MCF 10A (cell line): ENCODE results near the gene PITPNM3. TPM values are rescaled to one million over a fixed set of nuclear protein-coding genes. Genes with fewer than 3 reads are reported as not detected.
"Not testable (repeated sequence)": the region's sequence is repeated elsewhere in the genome, so short reads cannot be mapped to it uniquely, and the experiment has no call there.

Experiments used
- BruUV-seq: library from RNA; stranded (reverse); fragments of 400-500 nt; replicated peaks from 2 replicates; lab custom pipeline; 2021; lab: Mats Ljungman, UMichigan
- CTCF ChIA-PET: fragments of 300-600 bp; sonication (Branson Sonifier 250); formaldehyde crosslinking; extraction: SDS; loops from one replicate; lab custom pipeline; 2021; ENCODE audit warnings: antibody characterized with exemption, inconsistent platforms; lab: Yijun Ruan, JAX
- POLR2A ChIA-PET: fragments of 300-600, 350-650 bp; sonication (Branson Sonifier 250); formaldehyde crosslinking; extraction: SDS; loops from one replicate; lab custom pipeline; 2020; ENCODE audit warnings: antibody characterized with exemption, inconsistent platforms; lab: Yijun Ruan, JAX
- DNase-seq: peaks from one replicate; pipeline ENCODE4 v3.0.0-alpha.2; 2018; ENCODE audit not compliant: unreplicated experiment
- H3K27ac Mint-ChIP-seq: one replicate; pipeline ENCODE4 v1.8.0; 2022; ENCODE audit warnings: mild to moderate bottlenecking, low read depth, mixed read lengths; ENCODE audit not compliant: unreplicated experiment
- H3K27me3 Mint-ChIP-seq: one replicate; pipeline ENCODE4 v1.8.0; 2022; ENCODE audit warnings: mixed read lengths; ENCODE audit not compliant: insufficient read depth, unreplicated experiment
- H3K36me3 Mint-ChIP-seq: one replicate; pipeline ENCODE4 v1.8.0; 2022; ENCODE audit warnings: mild to moderate bottlenecking, moderate library complexity, mixed read lengths; ENCODE audit not compliant: insufficient read depth, unreplicated experiment
- H3K4me1 Mint-ChIP-seq: one replicate; pipeline ENCODE4 v1.8.0; 2022; ENCODE audit warnings: mixed read lengths; ENCODE audit not compliant: insufficient read depth, unreplicated experiment
- H3K4me3 Mint-ChIP-seq: one replicate; pipeline ENCODE4 v1.8.0; 2022; ENCODE audit warnings: mild to moderate bottlenecking, moderate library complexity, mixed read lengths; ENCODE audit not compliant: unreplicated experiment
- H3K9me3 Mint-ChIP-seq: one replicate; pipeline ENCODE4 v1.8.0; 2022; ENCODE audit warnings: mixed read lengths; ENCODE audit not compliant: unreplicated experiment
- CTCF ChIP-seq: fragments of 200-600 bp; IDR thresholded peaks from one replicate; pipeline ENCODE4 v1.8.0; 2022; ENCODE audit warnings: antibody characterized with exemption, mild to moderate bottlenecking; ENCODE audit not compliant: unreplicated experiment
- intact Hi-C: fragments of 100-400 bp; cut with micrococcal nuclease; formaldehyde crosslinking; loops from 2 replicates; pipeline ENCODE4 v1.14.1; 2022
- total RNA-seq: library from RNA; stranded (reverse); gene quantifications from 2 replicates; pipeline ENCODE4 v1.2.3, GENCODE V29; 2022

Gene PITPNM3
- total RNA-seq, 1 experiment from 2014 or later: 22.8 TPM

- H3K36me3 Mint-ChIP-seq: peaks cover 7% of the 10 kb centered on the region
These were observed 17.8 kb upstream of the PITPNM3 start for GRCh38 chr17:6573982-6574686.

GRCh38 chr17:6573495-6573894, 17.1 kb upstream of the PITPNM3 start:
- intact Hi-C loops, H3K36me3 Mint-ChIP-seq, H3K4me3 Mint-ChIP-seq, H3K9me3 Mint-ChIP-seq, POLR2A ChIA-PET, DNase-seq, CTCF ChIA-PET, BruUV-seq, H3K27me3 Mint-ChIP-seq, H3K27ac Mint-ChIP-seq: not testable (repeated sequence)
- H3K4me1 Mint-ChIP-seq: peaks cover 29% of the 10 kb centered on the region

More at GRCh38 chr17:6573982-6574686, 17.8 kb upstream of the PITPNM3 start:
- H3K4me1 Mint-ChIP-seq: peaks cover 34% of the 10 kb centered on the region
- DNase-seq: no peak
- TF ChIP-seq CTCF: no peak
- no peak overlapping the region for H3K27ac Mint-ChIP-seq
- intact Hi-C loops: no loop called here
- no peak overlapping the region for H3K4me3 Mint-ChIP-seq
- H3K9me3 Mint-ChIP-seq: no peaks in the 10 kb centered on the region
- CTCF ChIA-PET: interaction anchor here (0.8 kb wide), 1 partner anchor 22 kb away, joined by 3 read pairs; no protein-coding TSS in a partner anchor
- H3K27me3 Mint-ChIP-seq: no peaks in the 10 kb centered on the region
- POLR2A ChIA-PET: interaction anchor here (0.8 to 1.3 kb wide), 3 partner anchors 10 to 19 kb away, joined by 3 read pairs; no protein-coding TSS in a partner anchor
- no TSS peak for BruUV-seq

- H3K27ac Mint-ChIP-seq: no peak overlapping the region
- no peak overlapping the region for H3K4me3 Mint-ChIP-seq
These were observed 16.6 kb upstream of the PITPNM3 start for GRCh38 chr17:6572972-6573370.

GRCh38 chr17:6571452-6571781, 15.1 kb upstream of the PITPNM3 start:
- DNase-seq: no peak
- no peaks in the 10 kb centered on the region for H3K9me3 Mint-ChIP-seq
- H3K27ac Mint-ChIP-seq: no peak overlapping the region
- no TSS peak for BruUV-seq
- no peaks in the 10 kb centered on the region for H3K27me3 Mint-ChIP-seq
- H3K4me1 Mint-ChIP-seq: peaks cover 37% of the 10 kb centered on the region
- ChIA-PET POLR2A (no interaction called here), CTCF (interaction anchor here (0.6 kb wide), 2 partner anchors 9 to 99 kb away, joined by 3 read pairs; no protein-coding TSS in a partner anchor)
- no peak for TF ChIP-seq CTCF
- H3K36me3 Mint-ChIP-seq: peaks cover 7% of the 10 kb centered on the region
- H3K4me3 Mint-ChIP-seq: no peak overlapping the region
- intact Hi-C loops: no loop called here

More at GRCh38 chr17:6572972-6573370, 16.6 kb upstream of the PITPNM3 start:
- CTCF ChIA-PET: no interaction called here
- intact Hi-C loops: no loop called here
- Mint-ChIP-seq H3K4me1 (peaks cover 32% of the 10 kb centered on the region), H3K9me3 (no peaks in the 10 kb centered on the region), H3K36me3 (peaks cover 7% of the 10 kb centered on the region), H3K27me3 (no peaks in the 10 kb centered on the region)
- POLR2A ChIA-PET: interaction anchor here (0.6 kb wide), 1 partner anchor 823 kb away, joined by 5 read pairs; no protein-coding TSS in a partner anchor
- no TSS peak for BruUV-seq
- no peak for TF ChIP-seq CTCF
- DNase-seq: no peak
